WTC11 (cell line): ENCODE data around the gene AMELX.

Source experiments
- CREB1 ChIP-seq: sonication (generic); formaldehyde crosslinking; IDR thresholded peaks from 2 replicates; pipeline ENCODE4 v1.8.0; 2023; ENCODE audit warnings: mild to moderate bottlenecking, missing genetic modification reagents
- CTCF ChIP-seq: fragments of 200-600 bp; IDR thresholded peaks from 2 replicates; pipeline ENCODE4 v1.8.0; 2022; ENCODE audit warnings: antibody characterized with exemption
- IRF2 ChIP-seq: sonication (generic); formaldehyde crosslinking; IDR thresholded peaks from 2 replicates; pipeline ENCODE4 v1.8.0; 2022; ENCODE audit warnings: low read depth, missing genetic modification reagents, borderline replicate concordance
- NR1H2 ChIP-seq: sonication (generic); formaldehyde crosslinking; IDR thresholded peaks from 2 replicates; pipeline ENCODE4 v1.9.0; 2021; ENCODE audit warnings: mild to moderate bottlenecking, moderate library complexity, missing genetic modification reagents
- PRRX2 ChIP-seq: fragments of 250-450 bp; sonication (Bioruptor Pico); IDR thresholded peaks from 2 replicates; pipeline ENCODE4 v1.8.0; 2021; ENCODE audit warnings: mild to moderate bottlenecking
- ZNF121 ChIP-seq: sonication (generic); formaldehyde crosslinking; IDR thresholded peaks from 2 replicates; pipeline ENCODE4 v1.8.0; 2023; ENCODE audit warnings: missing genetic modification reagents
- ZNF138 ChIP-seq: sonication (generic); formaldehyde crosslinking; conservative IDR thresholded peaks from 2 replicates; pipeline ENCODE4 v1.8.1; 2022; ENCODE audit warnings: mild to moderate bottlenecking, moderate library complexity, missing genetic modification reagents

GRCh38 chrX:11331788-11332187 lies 38.6 kb downstream of the AMELX start:
- TF ChIP-seq CTCF: no peak
- no peak for TF ChIP-seq IRF2 (CRISPR knock-in tag)
- no peak for TF ChIP-seq PRRX2
- TF ChIP-seq ZNF121 (CRISPR knock-in tag): no peak
- TF ChIP-seq ZNF138: no peak
- TF ChIP-seq CREB1 (CRISPR knock-in tag): no peak
- TF ChIP-seq NR1H2 (CRISPR knock-in tag): no peak
